Stimulated activated CD4-positive, alpha-beta T cell treated with anti-CD3 and anti-CD28 coated beads, Interleukin-4, amount 100 ng/mL, for 1 hour (primary cell): ENCODE results near the gene OTOGL.
"Not testable (repeated sequence)": the region's sequence is repeated elsewhere in the genome, so short reads cannot be mapped to it uniquely, and the experiment has no call there.

ENCODE experiments used
- DNase-seq: peaks from one replicate; pipeline ENCODE4 v3.0.0-alpha.2; 2020

OTOGL gene

GRCh38 chr12:80227904-80228303 lies 128.6 kb downstream of the OTOGL start:
- DNase-seq = not testable (repeated sequence)

- DNase-seq = no peak
Measured at GRCh38 chr12:80230068-80230467, 130.7 kb downstream of the OTOGL start.

GRCh38 chr12:80232837-80233236 lies 133.5 kb downstream of the OTOGL start:
- DNase-seq = no peak

- DNase-seq = no peak
Measured at GRCh38 chr12:80233926-80234325, 134.6 kb downstream of the OTOGL start.

GRCh38 chr12:80234667-80235066 lies 135.3 kb downstream of the OTOGL start:
- no peak for DNase-seq

GRCh38 chr12:80235944-80236343 lies 136.6 kb downstream of the OTOGL start:
- no peak for DNase-seq

GRCh38 chr12:80239867-80240266 lies 140.5 kb downstream of the OTOGL start:
- no peak for DNase-seq

GRCh38 chr12:80241576-80242273 lies 142.4 kb downstream of the OTOGL start:
- DNase-seq = no peak

GRCh38 chr12:80242321-80242720 lies 143.0 kb downstream of the OTOGL start:
- DNase-seq = no peak

- not testable (repeated sequence) for DNase-seq
Measured at GRCh38 chr12:80249581-80249980, 150.2 kb downstream of the OTOGL start.

- no peak for DNase-seq
Measured at GRCh38 chr12:80257920-80258319, 158.6 kb downstream of the OTOGL start.

- no peak for DNase-seq
Measured at GRCh38 chr12:80260269-80260668, 160.9 kb downstream of the OTOGL start.

GRCh38 chr12:80261403-80261802 lies 162.1 kb downstream of the OTOGL start:
- DNase-seq = no peak

GRCh38 chr12:80262346-80262745 lies 163.0 kb downstream of the OTOGL start:
- DNase-seq = no peak

GRCh38 chr12:80262771-80263170 lies 163.4 kb downstream of the OTOGL start:
- DNase-seq = no peak

GRCh38 chr12:80264386-80264785 lies 165.0 kb downstream of the OTOGL start:
- no peak for DNase-seq

GRCh38 chr12:80264891-80265290 lies 165.6 kb downstream of the OTOGL start:
- DNase-seq = no peak

GRCh38 chr12:80268924-80269749 lies 169.8 kb downstream of the OTOGL start:
- no peak for DNase-seq

- no peak for DNase-seq
Measured at GRCh38 chr12:80269803-80270552, 170.6 kb downstream of the OTOGL start.

- DNase-seq = no peak
Measured at GRCh38 chr12:80271780-80272179, 172.4 kb downstream of the OTOGL start.

GRCh38 chr12:80272387-80272915 lies 173.1 kb downstream of the OTOGL start:
- no peak for DNase-seq

GRCh38 chr12:80273144-80273543 lies 173.8 kb downstream of the OTOGL start:
- no peak for DNase-seq

GRCh38 chr12:80277732-80278131 lies 178.4 kb downstream of the OTOGL start:
- DNase-seq = no peak
